GM19351 (cell line): Measurements from ENCODE around the gene NKX6-2.
"Not testable (repeated sequence)": the region's sequence is repeated elsewhere in the genome, so short reads cannot be mapped to it uniquely, and the experiment has no call there.

Source experiments
- ATAC-seq: cut with Tn5 transposase; IDR thresholded peaks from one replicate; pipeline ENCODE4 v1.9.1; 2021; ENCODE audit warnings: mild to moderate bottlenecking, moderate library complexity; ENCODE audit not compliant: unreplicated experiment

NKX6-2 gene

DNA sequence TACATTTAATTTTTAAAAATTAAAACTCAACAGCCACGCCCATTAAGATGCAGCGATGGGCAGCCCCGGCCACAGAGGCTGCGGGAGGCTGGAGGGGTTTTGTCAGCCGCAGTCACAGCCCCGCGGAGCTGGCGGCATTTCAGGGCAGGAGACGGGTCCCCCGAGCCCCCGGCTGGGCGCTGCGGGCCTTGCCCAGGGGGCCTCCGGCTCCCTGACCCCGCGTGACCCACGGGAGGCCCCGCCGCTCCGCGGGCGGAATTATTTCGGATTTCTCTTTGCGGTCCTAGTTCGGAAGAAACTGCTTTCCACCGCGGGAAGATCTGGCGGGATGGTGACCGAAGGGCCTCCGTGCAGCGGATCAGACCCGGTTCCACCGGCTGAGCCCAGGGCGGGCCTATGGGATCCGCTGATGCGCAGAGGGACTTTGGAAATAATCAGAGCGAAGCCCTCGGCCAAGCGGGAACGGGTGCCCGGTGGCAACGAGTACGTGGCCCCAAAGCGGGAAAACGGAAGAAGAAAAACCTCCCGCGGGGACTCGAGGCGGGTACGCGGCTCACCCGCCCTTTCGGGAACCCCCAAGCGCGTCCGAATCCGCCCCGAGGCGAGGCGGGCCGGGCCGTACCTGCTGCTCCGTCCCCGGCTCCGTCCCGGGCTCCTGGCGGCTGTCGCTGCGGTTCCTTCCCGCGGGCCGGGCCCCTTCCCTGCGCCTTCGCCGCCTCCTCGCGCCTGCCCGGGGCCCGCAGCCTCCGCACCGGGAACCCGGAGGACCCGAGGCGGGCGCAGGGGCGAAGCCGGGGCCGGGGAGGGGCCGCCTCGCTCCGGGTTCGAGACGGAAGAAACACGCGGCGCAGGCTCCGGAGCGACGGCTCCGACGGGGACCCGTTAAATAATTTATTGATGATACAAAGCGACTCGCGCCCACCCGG is 1.7 kb downstream of the NKX6-2 start:
- no peak for ATAC-seq

DNA sequence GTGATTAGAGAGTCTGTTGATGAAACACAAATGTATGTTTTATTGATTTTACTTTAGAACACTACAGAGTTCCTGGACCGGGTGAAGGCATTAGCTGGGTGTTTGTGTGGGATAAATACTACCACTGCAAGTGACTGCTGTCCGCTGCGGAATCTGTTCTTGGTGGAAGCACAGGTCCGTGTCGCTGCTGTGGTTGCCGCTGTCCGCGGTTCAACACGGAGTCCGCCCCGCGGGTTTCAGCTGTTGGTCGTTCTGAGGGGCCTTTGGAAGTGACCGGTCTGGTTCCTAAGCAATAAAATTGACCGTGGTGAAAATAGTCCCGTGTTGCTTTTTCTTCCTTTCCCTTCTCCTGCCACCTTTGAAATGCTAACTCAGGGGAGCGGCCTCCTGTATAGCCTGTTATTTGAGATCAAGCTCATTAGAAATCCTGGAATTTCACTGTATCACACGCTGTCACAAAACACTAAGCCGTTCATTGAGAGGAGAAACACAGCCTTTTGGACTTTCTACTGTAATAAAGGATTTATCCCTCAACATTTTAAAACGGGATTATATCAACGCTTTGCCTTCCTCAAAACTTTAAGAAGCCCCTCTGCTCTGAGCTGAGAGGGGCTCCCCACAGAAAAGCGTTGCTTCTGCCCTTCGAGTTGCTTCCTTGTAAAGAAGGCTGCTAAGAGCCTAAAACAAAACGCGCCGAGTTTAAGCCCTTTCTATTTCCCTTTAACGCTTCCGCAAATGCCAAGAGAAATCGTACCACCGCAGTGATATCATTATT is 2.6 kb downstream of the NKX6-2 start:
- no peak for ATAC-seq

DNA sequence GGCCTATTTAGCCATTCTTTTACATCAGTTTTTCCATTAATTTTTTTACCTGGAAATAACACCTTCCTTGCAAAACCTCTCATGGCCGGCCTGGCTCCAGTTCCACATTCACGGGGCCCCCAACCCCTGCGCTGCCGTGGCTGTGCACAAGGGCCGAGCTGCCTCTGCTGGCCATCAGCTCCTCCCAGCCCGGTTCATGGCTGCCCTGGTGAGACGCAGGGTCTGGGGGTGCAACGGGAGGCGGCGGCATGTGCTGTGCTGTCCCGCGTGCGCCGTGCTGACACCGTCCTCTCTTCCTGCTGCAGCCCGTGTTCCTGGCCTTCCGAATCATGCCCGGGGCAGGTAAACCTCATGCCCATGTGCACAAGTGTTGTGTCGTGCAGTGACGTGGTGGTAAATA is 4.4 kb downstream of the NKX6-2 start:
- no peak for ATAC-seq

DNA sequence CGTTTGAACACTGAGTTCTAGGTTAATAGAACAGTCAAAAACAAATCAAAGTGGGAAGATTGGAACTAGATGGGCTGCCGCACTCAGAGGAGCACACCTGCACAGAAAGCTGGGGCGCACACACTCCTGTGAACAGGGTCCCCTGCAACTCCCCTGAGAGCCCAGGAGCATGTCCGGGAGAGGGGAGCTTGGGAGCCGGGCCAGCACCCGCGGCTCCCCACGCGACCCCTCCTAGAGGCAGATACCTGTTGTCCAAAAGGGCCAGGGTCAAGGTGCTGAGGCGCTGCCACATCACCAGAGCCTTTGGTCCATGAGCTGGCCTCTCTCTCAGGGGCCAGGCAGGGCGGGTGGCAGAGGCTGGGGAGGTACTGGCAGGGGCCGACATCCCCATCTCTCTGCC is 5.6 kb downstream of the NKX6-2 start:
- no peak for ATAC-seq

DNA sequence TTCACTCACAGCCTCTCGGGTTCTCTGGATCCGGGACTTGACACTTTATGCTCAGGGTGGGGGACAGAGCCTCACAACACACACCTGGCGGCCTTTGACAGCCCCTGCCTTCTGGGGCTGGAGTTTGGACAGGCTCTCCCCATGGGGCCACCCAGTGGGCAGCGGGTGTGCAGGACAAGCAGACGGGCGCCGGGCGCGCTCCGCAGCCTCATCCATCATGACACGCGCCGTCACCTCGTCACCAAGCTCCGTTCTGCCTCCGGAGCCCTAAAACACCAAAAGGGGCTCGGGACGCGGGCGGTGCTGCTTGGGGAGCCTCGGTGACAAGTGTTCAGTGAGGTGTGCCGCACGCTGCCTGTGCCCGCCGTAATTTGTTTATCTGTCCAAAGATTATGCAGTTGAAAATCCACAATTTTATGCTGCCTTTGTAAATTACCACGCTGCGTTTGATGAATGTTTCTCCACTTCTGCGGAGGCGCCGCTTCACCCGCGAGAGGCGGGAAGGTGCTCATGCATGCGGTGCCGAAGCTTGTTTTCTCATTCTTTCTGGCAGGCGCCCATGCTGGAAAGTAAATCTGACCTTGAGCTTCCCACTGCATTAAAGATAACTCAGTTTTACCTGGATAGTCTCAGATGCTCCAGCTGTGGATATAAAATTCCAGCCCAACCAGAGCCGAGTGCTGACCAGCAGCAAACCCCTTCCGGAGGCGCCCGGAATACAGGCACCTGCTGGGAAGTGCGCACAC is 6.2 kb downstream of the NKX6-2 start:
- ATAC-seq = no peak

DNA sequence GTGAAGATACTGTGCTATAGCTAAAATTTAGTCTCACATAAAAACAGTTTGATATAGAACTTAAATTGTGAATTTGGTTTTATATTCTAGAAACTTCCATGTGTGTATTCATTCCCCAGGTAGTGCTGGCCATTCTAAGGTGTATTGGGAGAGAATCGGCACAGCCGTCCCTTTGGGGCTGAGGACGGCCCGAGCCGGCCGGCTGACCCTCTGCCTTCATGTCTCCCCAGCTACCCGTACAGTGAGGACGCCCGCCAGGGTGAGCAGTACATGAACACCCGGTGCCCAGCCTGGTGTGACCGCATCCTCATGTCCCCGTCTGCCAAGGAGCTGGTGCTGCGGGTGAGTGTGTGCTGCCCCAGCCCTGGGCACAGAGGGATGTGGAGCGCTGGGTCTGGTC is 8.5 kb downstream of the NKX6-2 start:
- ATAC-seq = no peak

DNA sequence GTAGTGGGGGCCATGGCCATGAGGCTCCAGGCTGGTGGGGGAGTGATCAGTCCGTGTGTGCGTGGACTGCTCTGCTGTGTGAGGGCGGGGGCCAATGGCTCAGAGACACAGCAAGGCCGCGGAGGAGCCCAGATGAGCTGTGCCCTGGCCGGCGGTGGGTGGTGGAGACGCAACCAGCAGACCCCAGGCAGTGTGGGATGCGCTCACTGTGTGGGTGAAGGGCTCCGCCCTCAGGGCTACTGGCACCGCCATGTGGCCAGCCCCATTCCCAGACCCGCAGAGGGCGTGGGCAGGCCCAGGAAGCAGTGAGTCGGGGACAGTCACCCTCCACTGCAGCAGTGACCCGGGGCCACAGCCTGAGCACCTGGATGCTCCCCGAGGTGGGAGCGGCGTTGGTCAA is 9.1 kb downstream of the NKX6-2 start:
- no peak for ATAC-seq

DNA sequence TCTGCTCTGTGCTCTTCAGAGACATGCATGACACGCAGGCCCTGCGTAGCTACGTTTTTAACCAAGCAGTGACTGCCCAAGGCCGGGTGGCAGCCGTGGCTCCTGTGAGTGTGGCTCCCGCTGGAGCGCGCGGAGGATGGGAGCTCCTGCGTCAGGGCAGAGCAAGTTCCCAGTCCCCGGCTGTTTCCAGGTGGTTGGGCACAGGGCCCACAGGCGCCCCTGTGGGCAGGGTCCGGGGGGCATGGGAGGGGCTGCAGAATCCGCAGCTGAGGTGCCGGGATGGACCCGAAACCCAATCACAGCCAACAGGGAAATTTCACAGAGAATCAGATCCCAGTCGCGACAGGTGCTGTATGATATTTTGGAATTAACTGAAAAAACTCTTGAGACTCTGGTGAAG is 9.8 kb downstream of the NKX6-2 start:
- ATAC-seq = no peak

DNA sequence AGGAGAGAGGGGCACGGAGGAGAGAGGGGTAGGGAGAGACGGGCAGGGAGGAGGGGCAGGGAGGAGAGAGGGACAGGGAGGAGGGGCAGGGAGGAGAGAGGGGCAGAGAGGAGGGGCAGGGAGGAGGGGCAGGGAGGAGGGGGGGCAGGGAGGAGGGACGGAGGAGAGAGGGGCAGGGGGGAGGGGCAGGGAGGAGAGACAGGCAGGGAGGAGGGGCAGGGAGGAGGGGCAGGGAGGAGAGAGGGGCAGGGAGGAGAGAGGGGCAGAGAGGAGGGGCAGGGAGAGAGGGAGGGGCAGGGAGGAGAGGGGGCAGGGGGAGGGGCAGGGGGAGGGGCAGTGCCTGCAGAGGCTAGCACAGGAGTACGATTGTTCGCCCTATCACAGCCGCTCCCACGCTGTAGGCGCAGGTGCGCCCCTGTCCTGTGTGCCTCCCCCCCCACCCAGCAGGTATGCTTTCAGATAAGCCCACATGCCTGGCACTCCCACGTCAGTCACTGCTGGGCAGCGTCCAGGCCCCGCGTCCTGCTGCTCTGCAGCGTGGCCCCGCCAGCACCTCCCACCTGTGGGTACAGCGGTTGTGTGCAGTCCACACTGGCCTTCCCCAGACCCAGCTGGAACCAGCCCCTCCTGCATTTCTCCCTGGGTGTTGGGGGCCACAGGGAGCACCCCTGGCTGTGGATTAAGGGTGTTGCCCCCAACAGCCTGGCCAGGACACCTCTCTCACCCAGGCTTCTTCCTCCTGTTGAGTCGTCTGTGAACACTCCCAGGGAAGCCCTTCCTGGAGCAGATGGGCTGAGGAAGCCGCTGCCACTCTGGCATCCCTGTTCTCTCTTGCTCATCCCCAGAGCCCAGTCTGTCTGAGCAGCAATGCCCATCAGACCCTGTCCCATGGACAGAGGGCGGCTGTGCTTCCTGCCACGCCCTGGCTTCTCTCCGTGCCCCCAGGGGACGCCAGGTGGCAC is 10.8 kb downstream of the NKX6-2 start:
- ATAC-seq = no peak

DNA sequence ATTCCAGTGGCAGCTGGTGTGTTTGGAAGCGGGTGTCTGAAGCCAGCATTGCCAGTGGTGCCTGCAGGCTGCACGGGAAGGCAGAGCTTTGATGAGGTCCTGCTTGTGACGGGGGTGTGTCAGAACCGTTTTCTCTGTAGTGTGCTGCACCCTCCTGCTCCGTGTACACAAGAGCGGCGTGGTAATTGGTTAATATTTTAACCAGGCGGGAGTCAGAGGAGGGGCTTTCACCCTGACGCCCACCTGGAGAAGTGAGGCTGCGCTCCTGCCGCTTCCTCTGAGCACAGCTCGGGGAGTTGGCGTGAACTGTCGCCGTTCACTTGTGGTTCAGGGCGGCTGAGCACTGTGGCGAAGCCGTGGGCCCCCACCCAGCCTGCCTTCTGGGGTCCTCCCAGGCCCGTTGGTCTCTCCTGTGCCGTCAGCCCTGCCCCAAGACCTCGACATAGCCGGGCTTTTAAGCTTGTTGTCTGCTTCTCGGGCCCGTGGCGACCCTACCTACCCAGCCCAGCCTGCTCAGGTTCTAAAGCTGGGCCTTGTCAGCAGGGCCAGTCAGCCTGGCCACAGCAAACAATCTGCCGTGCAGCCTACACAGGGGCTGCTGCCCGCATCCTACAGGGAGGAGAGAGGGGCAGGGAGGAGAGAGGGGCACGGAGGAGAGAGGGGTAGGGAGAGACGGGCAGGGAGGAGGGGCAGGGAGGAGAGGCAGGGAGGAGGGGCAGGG is 11.6 kb downstream of the NKX6-2 start:
- ATAC-seq = no peak

DNA sequence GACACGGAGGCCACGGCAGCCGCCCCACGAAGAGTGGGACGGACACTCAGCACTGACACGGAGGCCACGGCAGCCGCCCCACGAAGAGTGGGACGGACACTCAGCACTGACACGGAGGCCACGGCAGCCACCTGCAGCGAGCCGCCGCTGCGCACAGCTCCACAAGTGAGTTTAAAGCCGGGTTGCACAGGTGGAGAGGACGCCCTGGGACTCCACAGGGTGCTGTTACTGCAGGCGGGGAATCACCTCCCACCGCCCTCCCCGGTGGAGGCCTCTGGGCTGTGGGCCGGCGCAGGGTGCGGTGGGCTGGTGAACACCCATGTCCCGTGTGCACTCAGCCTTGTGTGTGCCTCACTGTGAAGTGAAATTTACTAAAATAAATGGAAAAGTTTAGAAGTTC is 13.1 kb downstream of the NKX6-2 start:
- not testable (repeated sequence) for ATAC-seq

DNA sequence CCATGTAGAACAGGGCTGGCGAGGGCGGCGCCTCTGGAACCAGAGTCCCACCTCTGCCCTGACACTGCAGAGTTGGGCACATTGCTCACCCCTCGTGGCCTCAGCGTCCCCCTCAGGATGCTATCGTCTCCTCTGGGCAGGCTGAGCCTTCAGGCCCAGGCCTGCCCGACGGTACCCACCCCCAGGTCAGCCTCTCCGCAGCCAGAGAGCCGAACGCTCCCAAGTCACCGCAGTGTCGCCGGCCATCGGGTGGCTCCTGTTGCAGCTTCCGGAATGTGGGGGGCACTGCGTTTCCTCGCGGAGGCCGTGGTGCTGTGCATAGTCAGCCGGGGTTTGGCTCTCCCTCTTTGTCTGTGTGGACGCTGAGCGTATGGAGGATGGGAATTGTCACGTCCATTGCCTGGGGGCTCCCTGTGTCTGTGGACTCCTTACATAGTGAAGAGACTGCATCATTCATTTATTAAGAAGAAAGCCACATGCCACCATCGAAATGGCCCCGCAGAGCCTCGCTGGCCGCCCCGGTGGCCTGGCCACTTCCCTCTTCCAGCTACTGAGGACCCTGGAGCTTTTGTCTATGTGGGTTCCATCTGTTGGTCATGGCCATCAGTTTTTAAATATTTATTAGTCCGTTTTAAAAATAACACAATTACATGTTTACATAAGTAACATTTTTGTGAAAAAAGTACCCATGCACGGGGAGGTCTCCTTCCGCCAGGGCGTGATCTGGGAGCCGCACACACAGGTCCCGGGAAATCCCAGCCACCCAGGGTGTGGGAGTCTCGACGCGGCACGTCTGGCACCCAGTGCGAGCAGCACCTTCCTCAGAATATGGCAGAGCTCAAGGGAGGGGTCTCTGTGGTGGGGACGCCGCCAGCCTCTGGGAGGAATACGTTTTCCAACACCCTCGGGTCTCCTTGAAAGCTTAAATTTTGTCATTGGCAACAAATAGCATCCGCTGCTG is 15.6 kb downstream of the NKX6-2 start:
- no peak for ATAC-seq

DNA sequence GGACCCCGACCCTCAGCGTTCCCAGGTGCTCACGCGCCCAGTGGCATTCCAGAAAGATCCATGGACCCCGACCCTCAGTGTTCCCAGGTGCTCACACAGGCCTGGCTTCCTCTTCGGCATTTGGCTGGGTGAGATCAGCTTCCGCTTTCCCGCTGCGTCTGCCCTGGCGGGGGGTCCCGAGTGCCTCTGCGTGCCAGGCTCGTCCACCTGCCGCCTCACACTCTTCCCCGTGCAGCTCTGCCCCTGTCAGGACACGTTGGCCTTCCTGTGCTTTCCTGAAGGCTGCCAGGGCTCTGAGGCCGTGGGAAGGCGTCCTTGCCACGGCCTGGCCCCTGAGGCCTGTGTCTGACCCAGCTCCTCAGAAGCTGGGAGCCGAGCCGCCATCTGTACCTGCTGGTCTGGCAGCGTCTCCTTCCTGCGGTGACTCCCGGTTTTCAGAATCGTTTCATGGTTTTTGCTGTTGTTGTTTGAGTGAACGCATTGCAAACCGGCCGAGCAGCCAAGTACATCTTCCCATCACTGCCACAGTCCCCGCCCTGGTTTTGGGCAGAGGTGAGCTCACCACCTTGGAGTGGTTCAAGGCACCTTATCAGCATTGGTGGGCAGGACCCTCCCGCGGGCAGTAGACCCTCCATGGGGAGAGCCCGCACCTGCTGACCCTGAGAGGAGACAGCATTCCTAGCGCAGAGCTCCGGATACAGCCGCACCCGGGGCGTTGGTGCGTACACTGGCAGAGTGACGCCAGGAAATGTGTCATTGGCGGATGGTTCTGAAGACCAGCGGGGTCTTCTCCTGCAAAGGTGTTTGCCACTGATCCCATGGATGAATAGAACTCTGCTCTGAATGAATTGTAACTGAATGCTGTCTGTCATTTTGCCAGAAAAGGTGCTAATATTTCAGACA is 17.4 kb downstream of the NKX6-2 start:
- ATAC-seq = no peak

DNA sequence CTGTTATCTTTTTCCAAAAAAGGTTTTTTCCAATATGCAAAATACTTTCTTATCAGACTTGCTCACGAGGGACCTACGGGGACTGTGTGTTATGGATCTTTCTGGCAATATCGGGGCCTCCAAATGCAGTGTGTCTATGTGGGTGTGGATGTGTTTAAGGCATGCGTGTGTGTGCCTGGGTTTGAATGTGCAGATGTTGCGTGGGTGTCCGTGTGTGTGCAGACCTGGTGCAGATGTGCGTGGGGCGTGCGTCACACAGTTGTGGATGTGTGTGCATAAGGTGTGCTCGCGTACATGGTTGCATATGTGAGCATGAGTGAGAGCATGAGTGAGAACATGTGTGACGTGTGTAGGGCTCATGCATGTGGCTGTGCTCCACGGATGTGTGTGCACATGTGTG is 19.7 kb downstream of the NKX6-2 start:
- ATAC-seq = no peak

DNA sequence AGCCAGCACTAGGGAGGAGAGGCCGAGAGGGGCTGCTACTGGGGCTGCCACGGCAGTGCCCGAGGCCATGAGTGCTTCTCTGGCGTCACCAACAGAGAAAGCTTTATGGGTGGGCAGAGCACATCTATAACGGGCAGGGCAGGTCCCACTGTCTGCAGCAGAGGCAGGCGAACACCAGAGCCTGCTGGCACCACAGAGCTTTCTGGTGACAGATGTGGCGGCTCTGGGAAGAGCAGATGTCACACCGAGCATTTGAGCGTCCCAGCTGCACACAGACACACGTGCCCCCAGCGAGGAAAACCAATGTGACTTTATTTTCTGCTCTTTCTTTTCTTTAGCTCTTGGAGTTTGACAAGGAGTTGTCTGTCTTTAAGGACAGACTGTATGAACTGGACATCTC is 20.5 kb downstream of the NKX6-2 start:
- ATAC-seq = no peak

DNA sequence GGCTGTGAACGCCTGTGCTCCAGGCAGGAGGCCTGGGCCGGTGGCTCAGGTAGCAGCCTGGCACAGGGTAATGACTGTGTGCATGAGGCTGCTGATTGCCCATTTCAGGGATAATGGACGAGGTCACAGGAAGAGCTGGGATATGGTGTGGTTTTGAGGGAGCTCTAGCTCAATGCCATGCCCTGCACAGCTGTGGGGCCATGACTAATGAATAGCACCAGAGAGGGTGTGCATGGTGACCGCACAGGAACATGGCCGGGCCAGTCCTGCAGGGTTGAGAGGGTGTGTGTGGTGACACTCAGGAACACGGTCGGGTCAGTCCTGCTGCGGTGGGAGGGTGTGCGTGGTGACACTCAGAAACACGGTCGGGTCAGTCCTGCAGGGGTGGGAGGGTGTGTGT is 21.8 kb downstream of the NKX6-2 start:
- no peak for ATAC-seq

DNA sequence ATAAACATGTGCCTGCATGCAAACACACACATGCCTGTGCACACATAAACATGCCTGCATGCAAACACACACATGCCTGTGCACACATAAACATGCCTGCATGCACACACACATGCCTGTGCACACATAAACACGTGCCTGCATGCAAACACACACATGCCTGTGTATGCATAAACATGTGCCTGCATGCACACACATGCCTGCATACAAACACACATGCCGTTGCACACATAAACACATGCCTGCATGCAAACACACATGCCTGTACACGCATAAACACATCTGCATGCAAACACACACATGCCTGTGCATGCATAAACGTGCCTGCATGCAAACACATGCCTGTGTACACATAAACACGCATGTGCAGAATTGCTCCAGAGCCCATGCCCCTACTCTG is 22.4 kb downstream of the NKX6-2 start:
- no peak for ATAC-seq

DNA sequence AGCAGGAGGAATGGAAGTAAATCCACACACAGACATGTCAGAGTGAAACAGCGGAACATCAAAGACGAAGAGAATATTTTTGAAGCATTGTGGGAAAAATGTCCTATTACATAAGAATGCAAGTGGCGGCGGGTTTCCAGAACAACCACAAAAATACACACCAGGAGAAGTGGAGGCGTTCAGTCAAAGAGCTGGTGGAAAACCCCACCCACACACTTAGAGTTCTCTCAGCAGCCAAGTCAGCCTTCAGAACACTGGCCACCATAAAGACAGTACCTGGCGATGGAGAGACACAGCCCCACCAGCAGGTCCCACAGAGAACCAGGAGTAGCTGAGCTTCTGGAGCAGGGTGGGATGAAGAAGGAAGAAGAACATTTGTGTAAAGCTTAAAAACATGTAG is 23.7 kb downstream of the NKX6-2 start:
- no peak for ATAC-seq
